Testis (tissue), 2 donors: Measurements from ENCODE around the gene GPR27.

Experiments
- POLR2A ChIP-seq: fragments of 450-650 bp; IDR thresholded peaks from one replicate; pipeline ENCODE4 v1.6.1; 2017; ENCODE audit warnings: antibody characterized with exemption, mild to moderate bottlenecking, moderate library complexity
- TF ChIP-seq, protein P1 (sequence below), 3 experiments: fragments of 450-650 bp in 2 of 3; fragments of 200-600 bp in 1 of 3; sonication (generic) in 1 of 3; IDR thresholded peaks; one replicate each; pipeline ENCODE4 v1.5.1; 2016 to 2019; ENCODE audit warnings: antibody characterized with exemption in 3 of 3, mild to moderate bottlenecking in 2 of 3, moderate library complexity in 1 of 3

DNA sequence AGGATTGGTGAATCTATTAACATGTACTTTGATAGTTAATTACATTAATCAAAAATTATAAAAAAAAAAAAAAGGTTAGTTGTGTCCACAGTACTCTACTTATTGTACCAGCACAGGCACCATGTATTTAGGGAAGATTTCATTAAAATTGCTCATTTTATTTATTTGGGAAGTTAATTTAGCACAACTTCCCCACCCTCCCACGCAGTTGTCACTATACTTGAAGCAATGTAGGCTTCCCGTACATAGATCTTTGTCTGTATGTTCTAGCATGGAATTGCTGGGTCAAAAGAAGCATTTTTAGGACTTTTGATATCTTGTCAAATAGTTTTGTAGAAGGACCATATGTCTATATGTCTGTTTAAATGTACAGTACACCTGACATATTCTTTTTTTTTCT, 4.4 kb downstream of the GPR27 start:
- TF ChIP-seq, protein P1, sequence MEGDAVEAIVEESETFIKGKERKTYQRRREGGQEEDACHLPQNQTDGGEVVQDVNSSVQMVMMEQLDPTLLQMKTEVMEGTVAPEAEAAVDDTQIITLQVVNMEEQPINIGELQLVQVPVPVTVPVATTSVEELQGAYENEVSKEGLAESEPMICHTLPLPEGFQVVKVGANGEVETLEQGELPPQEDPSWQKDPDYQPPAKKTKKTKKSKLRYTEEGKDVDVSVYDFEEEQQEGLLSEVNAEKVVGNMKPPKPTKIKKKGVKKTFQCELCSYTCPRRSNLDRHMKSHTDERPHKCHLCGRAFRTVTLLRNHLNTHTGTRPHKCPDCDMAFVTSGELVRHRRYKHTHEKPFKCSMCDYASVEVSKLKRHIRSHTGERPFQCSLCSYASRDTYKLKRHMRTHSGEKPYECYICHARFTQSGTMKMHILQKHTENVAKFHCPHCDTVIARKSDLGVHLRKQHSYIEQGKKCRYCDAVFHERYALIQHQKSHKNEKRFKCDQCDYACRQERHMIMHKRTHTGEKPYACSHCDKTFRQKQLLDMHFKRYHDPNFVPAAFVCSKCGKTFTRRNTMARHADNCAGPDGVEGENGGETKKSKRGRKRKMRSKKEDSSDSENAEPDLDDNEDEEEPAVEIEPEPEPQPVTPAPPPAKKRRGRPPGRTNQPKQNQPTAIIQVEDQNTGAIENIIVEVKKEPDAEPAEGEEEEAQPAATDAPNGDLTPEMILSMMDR (IDR thresholded peaks at IDR 0.05), result no peak
- no peak for TF ChIP-seq POLR2A
